Liver (tissue), 9 donors: Measurements from ENCODE around the gene TSN. TPM values are rescaled to one million over a fixed set of nuclear protein-coding genes. Genes with fewer than 3 reads are reported as not detected.

ENCODE experiments used
- DNase-seq: peaks from one replicate; pipeline ENCODE4 v3.0.0-alpha.2; 2017; ENCODE audit warnings: low spot score
- H3K27ac ChIP-seq, 2 donors: one replicate each; pipeline ENCODE4 v1.7.0; 2013; ENCODE audit warnings: inconsistent platforms in 2 of 2, low read length in 2 of 2, control low read depth in 1 of 2, low read depth in 1 of 2, mild to moderate bottlenecking in 1 of 2
- H3K27me3 ChIP-seq, 4 donors: one replicate each; pipeline versions ENCODE4 v1.6.1 to v1.7.0; 2013; ENCODE audit warnings: low read length in 3 of 4, inconsistent platforms in 1 of 4, mild to moderate bottlenecking in 1 of 4, moderate library complexity in 1 of 4; ENCODE audit not compliant: control insufficient read depth in 4 of 4, insufficient read depth in 4 of 4
- H3K36me3 ChIP-seq, 4 donors: one replicate each; pipeline versions ENCODE4 v1.6.1 to v1.7.0; 2013; ENCODE audit warnings: low read length in 3 of 4, mild to moderate bottlenecking in 3 of 4, low read depth in 1 of 4, moderate library complexity in 1 of 4; ENCODE audit not compliant: control insufficient read depth in 4 of 4, insufficient read depth in 3 of 4
- H3K4me1 ChIP-seq, 4 donors: one replicate each; pipeline versions ENCODE4 v1.6.1 to v1.7.0; 2013; ENCODE audit warnings: low read length in 3 of 4, mild to moderate bottlenecking in 3 of 4, moderate library complexity in 1 of 4; ENCODE audit not compliant: control insufficient read depth in 4 of 4, insufficient read depth in 4 of 4
- H3K4me3 ChIP-seq, 3 donors: one replicate each; pipeline versions ENCODE4 v1.6.1 to v1.7.0; 2013; ENCODE audit warnings: low read length in 3 of 3, control low read depth in 1 of 3, low read depth in 1 of 3, mild to moderate bottlenecking in 1 of 3
- H3K9ac ChIP-seq, 2 donors: one replicate each; pipeline ENCODE4 v1.7.0; 2013; ENCODE audit warnings: low read length in 2 of 2, mild to moderate bottlenecking in 2 of 2, moderate library complexity in 2 of 2, control low read depth in 1 of 2, low read depth in 1 of 2
- H3K9me3 ChIP-seq, 4 donors: one replicate each; pipeline versions ENCODE4 v1.6.1 to v1.7.0; 2013; ENCODE audit warnings: low read length in 3 of 4; ENCODE audit not compliant: control insufficient read depth in 4 of 4
- EGR1 ChIP-seq, 2 donors: IDR thresholded peaks; 2 replicates each; pipeline ENCODE4 v1.6.1; 2016 to 2018; ENCODE audit warnings: antibody characterized with exemption in 2 of 2, low read depth in 2 of 2
- FOXA1 ChIP-seq: IDR thresholded peaks from 2 replicates; pipeline ENCODE4 v1.6.1; 2016; ENCODE audit warnings: antibody characterized with exemption
- FOXA2 ChIP-seq: IDR thresholded peaks from 2 replicates; pipeline ENCODE4 v1.6.1; 2016; ENCODE audit warnings: antibody characterized with exemption
- GABPA ChIP-seq, 2 donors: IDR thresholded peaks in 1 of 2; conservative IDR thresholded peaks in 1 of 2; 2 replicates each; pipeline ENCODE4 v1.6.1; 2016; ENCODE audit warnings: antibody characterized with exemption in 2 of 2, mild to moderate bottlenecking in 1 of 2, moderate library complexity in 1 of 2
- HNF4A ChIP-seq, 2 donors: conservative IDR thresholded peaks; 2 replicates each; pipeline ENCODE4 v1.6.1; 2016; ENCODE audit warnings: antibody characterized with exemption in 2 of 2, mild to moderate bottlenecking in 2 of 2
- HNF4G ChIP-seq: IDR thresholded peaks from 2 replicates; pipeline ENCODE4 v1.6.1; 2016; ENCODE audit warnings: antibody characterized with exemption
- JUND ChIP-seq, 2 donors: IDR thresholded peaks; 2 replicates each; pipeline ENCODE4 v1.6.1; 2016; ENCODE audit warnings: antibody characterized with exemption in 2 of 2
- NR2F2 ChIP-seq: IDR thresholded peaks from 2 replicates; pipeline ENCODE4 v1.6.1; 2016; ENCODE audit warnings: antibody characterized with exemption
- RAD21 ChIP-seq, 2 donors: IDR thresholded peaks; 2 replicates each; pipeline ENCODE4 v1.6.1; 2016; ENCODE audit warnings: antibody characterized with exemption in 2 of 2, mild to moderate bottlenecking in 2 of 2
- RXRA ChIP-seq, 2 donors: IDR thresholded peaks; 2 replicates each; pipeline ENCODE4 v1.6.1; 2017 to 2018; ENCODE audit warnings: antibody characterized with exemption in 2 of 2, mild to moderate bottlenecking in 1 of 2
- SP1 ChIP-seq: IDR thresholded peaks from 2 replicates; pipeline ENCODE4 v1.6.1; 2018; ENCODE audit warnings: antibody characterized with exemption, mild to moderate bottlenecking
- TAF1 ChIP-seq: conservative IDR thresholded peaks from 2 replicates; pipeline ENCODE4 v1.6.1; 2016; ENCODE audit warnings: antibody characterized with exemption, mild to moderate bottlenecking
- YY1 ChIP-seq: IDR thresholded peaks from 2 replicates; pipeline ENCODE4 v1.6.1; 2016; ENCODE audit warnings: antibody characterized with exemption, mild to moderate bottlenecking
- WGBS: extraction: QIAGEN DNeasy Blood & Tissue Kit; methylation state at CpG from one replicate; pipeline ENCODE4 v1.1.7; 2013; 5-methylcytosine and 5-hydroxymethylcytosine counted together
- polyA plus RNA-seq, 2 donors: library from polyadenylated mRNA; stranded (reverse) in 1 of 2; unstranded in 1 of 2; fragments of 200-250 nt in 1 of 2; fragments of >200 nt in 1 of 2; fragmentation: Nextera tagmentation in 1 of 2; extraction: Ambion mirVana in 1 of 2; gene quantifications; one replicate each; pipeline versions ENCODE4 v1.2.1 to v1.2.3, GENCODE V29; 2013 to 2015
- total RNA-seq, 2 donors: library from RNA; depleted of rRNA; stranded (reverse); fragments of >200 nt; gene quantifications; one replicate each; pipeline ENCODE4 v1.2.3, GENCODE V29; 2014
- TF ChIP-seq, protein P1 (sequence below): IDR thresholded peaks from 2 replicates; pipeline ENCODE4 v1.6.1; 2016; ENCODE audit warnings: antibody characterized with exemption
- TF ChIP-seq, protein P2 (sequence below): IDR thresholded peaks from 2 replicates; pipeline ENCODE4 v1.6.1; 2016; ENCODE audit warnings: antibody characterized with exemption
- TF ChIP-seq, protein P3 (sequence below): IDR thresholded peaks from 2 replicates; pipeline ENCODE4 v1.6.1; 2016; ENCODE audit warnings: antibody characterized with exemption, mild to moderate bottlenecking
- TF ChIP-seq, protein P4 (sequence below): fragments of 150-350 bp; IDR thresholded peaks from 2 replicates; pipeline ENCODE4 v1.5.1; 2017; ENCODE audit warnings: improper control_type of control experiment, low read depth, low read length; ENCODE audit not compliant: missing input control
- donor health status: healthy.
- donor health status: healthy.
- donor health status: healthy.
- donor health status: healthy.
- donor health status: healthy.

The TSN gene
- total and polyA plus RNA-seq, 4 donors: 17.0 to 30.6 (median 17.7) TPM

DNA sequence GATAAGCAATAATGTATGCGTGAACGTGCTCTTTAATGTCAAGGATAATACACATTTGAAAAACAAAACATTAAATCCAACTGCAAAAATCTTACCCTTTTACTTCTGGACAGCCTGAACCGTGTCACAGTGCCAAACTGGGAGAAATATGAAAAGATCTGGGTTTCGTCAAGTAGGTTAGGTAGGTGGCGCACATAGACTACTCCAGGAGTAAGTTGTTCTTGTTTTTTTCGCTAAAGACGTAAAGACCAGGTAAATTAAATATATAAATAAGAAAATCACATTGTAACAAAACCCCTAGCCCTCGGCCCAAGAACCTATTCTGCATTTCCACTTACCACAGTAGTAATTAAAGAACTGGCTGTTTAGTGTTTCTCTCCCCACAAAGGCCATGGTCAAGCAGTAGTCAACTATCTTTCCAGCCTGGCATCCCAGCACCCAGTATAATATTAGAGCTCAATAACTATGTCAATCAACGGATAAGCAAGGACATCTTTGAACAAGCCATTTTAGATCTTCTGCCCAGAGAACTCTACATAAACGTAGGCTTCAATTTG, 19.9 kb upstream of the TSN start:
- peak overlapping the region; percentile 57 to 86 for H3K27ac ChIP-seq
- H3K4me3 ChIP-seq: peak overlapping the region; percentile 87 to 100 (median 97)
- peak overlapping the region; percentile 66 to 98 for H3K9ac ChIP-seq
- 47% methylated on average over 10 of the region's 10 CpGs for WGBS
- peaks cover 1 to 12% (median 7%) of the 10 kb centered on the region in 4 donors for H3K4me1 ChIP-seq
- no peaks in the 10 kb centered on the region for H3K9me3 ChIP-seq
- H3K36me3 ChIP-seq: peaks cover 6 to 21% (median 15%) of the 10 kb centered on the region in 4 donors
- DNase-seq: no peak
- no peaks in the 10 kb centered on the region for H3K27me3 ChIP-seq
- TF ChIP-seq, protein P1, sequence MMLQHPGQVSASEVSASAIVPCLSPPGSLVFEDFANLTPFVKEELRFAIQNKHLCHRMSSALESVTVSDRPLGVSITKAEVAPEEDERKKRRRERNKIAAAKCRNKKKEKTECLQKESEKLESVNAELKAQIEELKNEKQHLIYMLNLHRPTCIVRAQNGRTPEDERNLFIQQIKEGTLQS: no peak
- TF ChIP-seq GABPA (IDR thresholded peaks at IDR 0.05 in 1 of 2, conservative IDR thresholded peaks at IDR 0.05 in 1 of 2) (no peak), RXRA (IDR thresholded peaks at IDR 0.05) (no peak), EGR1 (IDR thresholded peaks at IDR 0.05; ENCODE audit: low read depth in 2 of 2) (no peak), SP1 (no peak), HNF4A (conservative IDR thresholded peaks at IDR 0.05) (no peak), TAF1 (no peak), JUND (IDR thresholded peaks at IDR 0.05) (no peak), RAD21 (IDR thresholded peaks at IDR 0.05) (no peak), YY1 (no peak), FOXA2 (no peak), NR2F2 (no peak), HNF4G (no peak), FOXA1 (no peak)
- TF ChIP-seq, protein P2, sequence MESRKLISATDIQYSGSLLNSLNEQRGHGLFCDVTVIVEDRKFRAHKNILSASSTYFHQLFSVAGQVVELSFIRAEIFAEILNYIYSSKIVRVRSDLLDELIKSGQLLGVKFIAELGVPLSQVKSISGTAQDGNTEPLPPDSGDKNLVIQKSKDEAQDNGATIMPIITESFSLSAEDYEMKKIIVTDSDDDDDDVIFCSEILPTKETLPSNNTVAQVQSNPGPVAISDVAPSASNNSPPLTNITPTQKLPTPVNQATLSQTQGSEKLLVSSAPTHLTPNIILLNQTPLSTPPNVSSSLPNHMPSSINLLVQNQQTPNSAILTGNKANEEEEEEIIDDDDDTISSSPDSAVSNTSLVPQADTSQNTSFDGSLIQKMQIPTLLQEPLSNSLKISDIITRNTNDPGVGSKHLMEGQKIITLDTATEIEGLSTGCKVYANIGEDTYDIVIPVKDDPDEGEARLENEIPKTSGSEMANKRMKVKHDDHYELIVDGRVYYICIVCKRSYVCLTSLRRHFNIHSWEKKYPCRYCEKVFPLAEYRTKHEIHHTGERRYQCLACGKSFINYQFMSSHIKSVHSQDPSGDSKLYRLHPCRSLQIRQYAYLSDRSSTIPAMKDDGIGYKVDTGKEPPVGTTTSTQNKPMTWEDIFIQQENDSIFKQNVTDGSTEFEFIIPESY: no peak
- TF ChIP-seq, protein P3, sequence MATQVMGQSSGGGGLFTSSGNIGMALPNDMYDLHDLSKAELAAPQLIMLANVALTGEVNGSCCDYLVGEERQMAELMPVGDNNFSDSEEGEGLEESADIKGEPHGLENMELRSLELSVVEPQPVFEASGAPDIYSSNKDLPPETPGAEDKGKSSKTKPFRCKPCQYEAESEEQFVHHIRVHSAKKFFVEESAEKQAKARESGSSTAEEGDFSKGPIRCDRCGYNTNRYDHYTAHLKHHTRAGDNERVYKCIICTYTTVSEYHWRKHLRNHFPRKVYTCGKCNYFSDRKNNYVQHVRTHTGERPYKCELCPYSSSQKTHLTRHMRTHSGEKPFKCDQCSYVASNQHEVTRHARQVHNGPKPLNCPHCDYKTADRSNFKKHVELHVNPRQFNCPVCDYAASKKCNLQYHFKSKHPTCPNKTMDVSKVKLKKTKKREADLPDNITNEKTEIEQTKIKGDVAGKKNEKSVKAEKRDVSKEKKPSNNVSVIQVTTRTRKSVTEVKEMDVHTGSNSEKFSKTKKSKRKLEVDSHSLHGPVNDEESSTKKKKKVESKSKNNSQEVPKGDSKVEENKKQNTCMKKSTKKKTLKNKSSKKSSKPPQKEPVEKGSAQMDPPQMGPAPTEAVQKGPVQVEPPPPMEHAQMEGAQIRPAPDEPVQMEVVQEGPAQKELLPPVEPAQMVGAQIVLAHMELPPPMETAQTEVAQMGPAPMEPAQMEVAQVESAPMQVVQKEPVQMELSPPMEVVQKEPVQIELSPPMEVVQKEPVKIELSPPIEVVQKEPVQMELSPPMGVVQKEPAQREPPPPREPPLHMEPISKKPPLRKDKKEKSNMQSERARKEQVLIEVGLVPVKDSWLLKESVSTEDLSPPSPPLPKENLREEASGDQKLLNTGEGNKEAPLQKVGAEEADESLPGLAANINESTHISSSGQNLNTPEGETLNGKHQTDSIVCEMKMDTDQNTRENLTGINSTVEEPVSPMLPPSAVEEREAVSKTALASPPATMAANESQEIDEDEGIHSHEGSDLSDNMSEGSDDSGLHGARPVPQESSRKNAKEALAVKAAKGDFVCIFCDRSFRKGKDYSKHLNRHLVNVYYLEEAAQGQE: no peak
- TF ChIP-seq, protein P4, sequence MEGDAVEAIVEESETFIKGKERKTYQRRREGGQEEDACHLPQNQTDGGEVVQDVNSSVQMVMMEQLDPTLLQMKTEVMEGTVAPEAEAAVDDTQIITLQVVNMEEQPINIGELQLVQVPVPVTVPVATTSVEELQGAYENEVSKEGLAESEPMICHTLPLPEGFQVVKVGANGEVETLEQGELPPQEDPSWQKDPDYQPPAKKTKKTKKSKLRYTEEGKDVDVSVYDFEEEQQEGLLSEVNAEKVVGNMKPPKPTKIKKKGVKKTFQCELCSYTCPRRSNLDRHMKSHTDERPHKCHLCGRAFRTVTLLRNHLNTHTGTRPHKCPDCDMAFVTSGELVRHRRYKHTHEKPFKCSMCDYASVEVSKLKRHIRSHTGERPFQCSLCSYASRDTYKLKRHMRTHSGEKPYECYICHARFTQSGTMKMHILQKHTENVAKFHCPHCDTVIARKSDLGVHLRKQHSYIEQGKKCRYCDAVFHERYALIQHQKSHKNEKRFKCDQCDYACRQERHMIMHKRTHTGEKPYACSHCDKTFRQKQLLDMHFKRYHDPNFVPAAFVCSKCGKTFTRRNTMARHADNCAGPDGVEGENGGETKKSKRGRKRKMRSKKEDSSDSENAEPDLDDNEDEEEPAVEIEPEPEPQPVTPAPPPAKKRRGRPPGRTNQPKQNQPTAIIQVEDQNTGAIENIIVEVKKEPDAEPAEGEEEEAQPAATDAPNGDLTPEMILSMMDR: no peak
